GM19395 (cell line): ENCODE measurements around the gene MSANTD7.
"Not testable (repeated sequence)": the region's sequence is repeated elsewhere in the genome, so short reads cannot be mapped to it uniquely, and the experiment has no call there.

Source experiments
- ATAC-seq: cut with Tn5 transposase; IDR thresholded peaks from one replicate; pipeline ENCODE4 v1.9.1; 2021; ENCODE audit warnings: mild to moderate bottlenecking, moderate library complexity; ENCODE audit not compliant: unreplicated experiment

The MSANTD7 gene

DNA sequence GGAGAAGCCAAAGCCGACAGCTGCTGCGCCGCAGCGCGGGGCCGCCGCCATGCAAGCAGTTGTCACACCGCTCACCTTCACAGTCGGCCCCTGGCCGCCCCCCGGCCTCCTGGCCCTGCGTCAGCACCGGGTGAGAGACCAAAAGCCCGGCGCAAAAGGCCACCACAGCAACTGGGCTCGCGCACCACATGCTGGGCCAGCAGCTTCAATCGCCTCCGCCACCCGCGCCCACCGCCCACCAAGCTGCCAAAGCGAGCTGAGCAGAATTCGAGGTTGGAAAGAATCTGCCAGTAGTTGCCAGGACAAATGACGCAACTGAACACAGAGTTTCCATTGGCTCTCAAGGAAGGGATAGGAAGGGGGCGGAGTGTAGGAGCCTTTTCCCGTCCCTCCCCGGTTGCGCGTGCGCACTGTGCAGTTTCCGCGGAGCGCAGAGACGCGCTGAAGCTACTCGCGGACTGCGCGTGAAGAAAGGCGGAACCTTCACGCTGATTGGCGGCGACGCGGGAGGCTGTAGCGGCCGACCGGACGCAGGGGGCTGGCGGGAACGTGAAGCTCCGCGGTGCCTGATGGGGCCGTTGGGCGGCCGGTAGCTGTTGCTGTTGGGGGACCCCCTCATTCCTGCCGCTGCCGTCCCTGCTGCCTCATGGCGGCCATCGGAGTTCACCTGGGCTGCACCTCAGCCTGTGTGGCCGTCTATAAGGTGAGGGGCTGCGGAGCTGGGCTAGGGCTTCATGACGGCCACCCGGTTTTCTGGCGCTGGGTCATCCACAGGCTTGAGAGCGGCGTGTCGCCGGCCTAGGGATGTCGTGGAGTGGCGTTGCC lies at the start of gene MSANTD7, which contains the start of the genes CDNF and HSPA14:
Gene MSANTD7, plus strand, starts transcription at position 550 of the 825 bp plus-strand sequence. CDS start 3,979 bp downstream, outside the sequence.
Gene CDNF, minus strand, starts transcription at position 281 of the 825 bp plus-strand sequence. Its CDS starts 91 bp downstream, at position 190.
Gene HSPA14, plus strand, starts transcription at position 550 of the 825 bp plus-strand sequence. Its CDS starts 97 bp downstream, at position 647.
- ATAC-seq = peak; percentile 91

DNA sequence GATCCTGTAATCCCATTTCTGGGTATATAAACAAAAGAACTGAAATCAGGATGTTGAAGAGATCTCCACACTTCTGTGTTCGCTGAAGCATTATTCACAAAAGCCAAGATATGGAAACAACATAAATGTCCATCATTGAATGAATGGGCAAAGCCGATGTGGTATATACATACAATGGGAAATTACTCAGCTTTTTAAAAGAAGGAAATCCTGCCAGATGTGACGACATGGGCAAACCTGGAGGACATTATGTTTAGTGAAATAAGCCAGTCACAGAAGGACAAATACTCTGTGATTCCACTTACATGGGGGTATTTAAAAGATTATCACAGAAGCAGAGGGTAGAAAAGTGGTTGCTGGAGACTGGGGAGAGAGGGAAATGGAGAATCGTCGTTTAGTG lies 39.5 kb upstream of the MSANTD7 start:
- no peak for ATAC-seq

GRCh38 chr10:14800397-14800796 lies 37.7 kb upstream of the MSANTD7 start:
- ATAC-seq = no peak

- ATAC-seq = no peak
These were observed 36.4 kb upstream of the MSANTD7 start for GRCh38 chr10:14801723-14802122.

DNA sequence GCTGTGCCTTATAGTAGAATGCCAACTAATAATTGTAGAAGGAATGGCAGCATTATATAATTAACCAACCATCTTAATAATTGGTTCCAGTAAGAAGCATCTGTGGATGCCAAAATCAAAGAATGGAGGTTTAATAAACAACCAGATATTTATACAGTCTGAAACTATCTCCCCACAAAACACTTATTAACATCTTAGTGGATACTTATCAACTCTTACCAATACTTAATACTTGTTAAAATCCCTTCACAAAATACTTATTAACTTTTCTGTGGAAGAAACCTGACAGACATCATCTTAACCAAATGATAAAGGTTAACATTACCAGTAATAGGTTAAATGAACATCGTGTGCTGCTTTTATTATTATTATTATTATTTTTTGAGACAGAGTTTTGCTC lies 34.3 kb upstream of the MSANTD7 start:
- no peak for ATAC-seq

DNA sequence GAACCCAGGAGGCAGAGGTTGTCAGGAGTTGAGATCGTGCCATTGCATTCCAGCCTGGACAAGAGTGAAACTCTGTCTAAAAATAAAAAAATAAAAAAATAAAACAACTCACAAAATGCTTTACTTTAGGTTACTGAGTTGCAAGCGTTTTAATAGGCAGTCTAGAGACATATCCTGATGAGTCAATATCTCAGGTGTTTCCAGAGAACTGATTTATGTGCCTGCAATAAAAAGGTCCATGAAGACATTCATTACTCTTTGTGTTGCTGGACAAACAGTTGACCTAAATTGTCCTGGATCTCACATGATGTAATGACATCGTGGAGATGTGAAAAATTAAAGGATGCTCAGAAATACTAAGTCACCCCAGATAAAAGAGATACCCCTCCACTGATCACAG lies 31.8 kb upstream of the MSANTD7 start:
- ATAC-seq = no peak

GRCh38 chr10:14810969-14811953 lies 26.8 kb upstream of the MSANTD7 start:
- ATAC-seq = no peak

DNA sequence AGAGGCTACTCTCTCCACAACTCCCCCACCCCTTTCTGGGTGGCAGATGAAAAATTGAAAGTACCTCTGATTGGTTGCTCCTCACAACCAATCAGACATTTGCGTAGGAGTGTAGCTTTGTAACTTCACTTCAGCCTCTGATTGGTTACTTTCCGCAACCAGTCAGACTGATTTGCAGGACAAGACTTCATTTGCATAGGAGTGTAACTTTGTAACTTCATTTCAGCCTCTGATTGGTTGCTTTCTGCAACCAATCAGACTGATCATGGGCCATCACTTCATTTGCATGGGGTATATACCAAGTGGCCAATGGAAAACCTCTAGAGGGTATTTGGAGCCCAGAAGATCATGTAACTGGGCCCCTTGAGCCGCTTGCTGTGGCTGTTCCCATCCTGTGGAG lies 25.8 kb upstream of the MSANTD7 start:
- no peak for ATAC-seq

DNA sequence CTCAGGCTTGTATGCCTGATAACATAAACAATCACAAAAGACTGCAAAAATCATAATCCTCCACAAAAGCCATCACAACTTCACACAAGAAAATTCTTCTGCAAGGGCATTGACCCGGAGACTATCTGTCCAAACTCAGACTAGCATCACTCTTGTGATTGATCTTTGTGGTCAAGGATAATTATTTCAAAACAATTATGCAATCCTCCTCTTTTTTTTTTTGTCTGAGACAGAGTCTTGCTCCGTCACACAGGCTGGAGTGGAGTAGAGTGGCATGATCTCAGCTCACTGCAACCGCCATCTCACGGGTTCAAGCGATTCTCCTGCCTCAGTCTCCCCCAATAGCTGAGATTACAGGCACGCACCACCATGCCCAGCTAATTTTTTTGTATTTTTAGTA lies 22.4 kb upstream of the MSANTD7 start:
- no peak for ATAC-seq

DNA sequence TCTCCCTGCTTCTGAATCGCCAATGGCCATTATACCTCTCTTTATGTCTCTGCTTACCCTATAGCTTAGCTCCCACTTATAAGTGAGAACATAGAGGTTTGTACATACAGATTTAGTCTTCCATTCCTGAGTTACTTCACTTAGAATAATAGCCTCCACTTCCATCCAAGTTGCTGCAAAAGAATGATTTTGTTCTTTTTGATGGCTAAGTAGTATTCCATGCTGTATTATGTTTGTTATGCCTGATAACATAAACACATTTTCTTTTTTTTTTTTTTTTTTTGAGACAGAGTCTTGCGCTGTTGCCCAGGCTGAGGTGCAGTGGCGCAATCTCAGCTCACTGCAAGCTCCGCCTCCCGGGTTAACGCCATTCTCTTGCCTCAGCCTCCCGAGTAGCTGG lies 21.4 kb upstream of the MSANTD7 start:
- ATAC-seq = not testable (repeated sequence)

DNA sequence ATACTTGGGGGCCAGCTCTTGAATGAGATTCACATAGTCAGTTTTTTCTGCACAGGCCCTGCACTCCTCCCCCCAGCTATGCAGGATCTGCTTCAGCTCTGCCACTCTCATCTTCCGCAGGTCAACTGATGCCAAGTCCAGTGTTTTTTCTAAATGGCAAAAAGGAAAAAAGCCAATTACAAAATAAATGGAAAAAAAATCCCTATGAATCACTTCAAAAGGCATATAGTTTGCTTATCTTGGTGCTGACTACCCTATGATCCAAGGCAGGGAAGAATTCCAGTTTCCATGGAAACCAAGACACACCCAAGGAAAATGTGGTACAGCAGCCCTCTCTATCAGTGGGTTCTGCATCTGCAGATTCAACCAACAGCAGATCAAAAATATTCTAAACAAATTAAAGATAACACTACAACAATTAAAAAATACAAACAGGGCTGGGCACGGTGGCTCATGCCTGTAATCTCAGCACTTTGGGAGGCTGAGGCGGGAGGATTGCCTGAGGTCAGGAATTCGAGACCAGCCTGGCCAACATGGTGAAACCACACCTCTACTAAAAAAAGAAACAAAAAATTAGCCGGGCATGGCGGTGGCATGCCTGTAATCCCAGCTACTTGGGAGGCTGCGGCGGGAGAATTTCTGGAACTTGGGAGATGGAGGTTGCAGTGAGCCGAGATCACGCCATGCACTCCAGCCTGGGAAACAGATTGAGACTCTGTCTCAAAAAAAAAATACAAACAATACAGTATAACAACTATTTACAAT lies 17.9 kb upstream of the MSANTD7 start:
- no peak for ATAC-seq

- no peak for ATAC-seq
These were observed 17.3 kb upstream of the MSANTD7 start for GRCh38 chr10:14820775-14821154.

GRCh38 chr10:14821635-14822375 lies 16.3 kb upstream of the MSANTD7 start:
- no peak for ATAC-seq

GRCh38 chr10:14822879-14823755 lies 15.0 kb upstream of the MSANTD7 start:
- ATAC-seq = no peak

DNA sequence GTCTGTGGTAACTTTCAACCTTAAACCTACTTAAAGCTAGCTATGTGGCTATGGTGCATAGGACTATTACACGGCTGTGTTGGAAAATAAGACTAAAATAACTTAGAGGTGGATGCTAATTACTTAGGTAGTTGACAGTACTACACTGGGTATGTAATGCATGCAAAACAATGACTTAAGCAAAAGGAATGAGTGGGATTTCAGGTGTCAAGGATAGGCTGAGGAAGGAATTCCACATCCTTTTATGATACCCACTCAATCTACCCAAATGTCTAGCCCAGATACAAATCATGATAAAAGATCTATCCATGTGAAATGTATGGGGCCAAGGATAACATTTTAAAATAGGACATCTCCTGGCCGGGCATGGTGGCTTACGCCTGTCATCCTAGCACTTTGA lies 14.1 kb upstream of the MSANTD7 start:
- ATAC-seq = no peak

GRCh38 chr10:14826076-14826829 lies 11.9 kb upstream of the MSANTD7 start:
- no peak for ATAC-seq

DNA sequence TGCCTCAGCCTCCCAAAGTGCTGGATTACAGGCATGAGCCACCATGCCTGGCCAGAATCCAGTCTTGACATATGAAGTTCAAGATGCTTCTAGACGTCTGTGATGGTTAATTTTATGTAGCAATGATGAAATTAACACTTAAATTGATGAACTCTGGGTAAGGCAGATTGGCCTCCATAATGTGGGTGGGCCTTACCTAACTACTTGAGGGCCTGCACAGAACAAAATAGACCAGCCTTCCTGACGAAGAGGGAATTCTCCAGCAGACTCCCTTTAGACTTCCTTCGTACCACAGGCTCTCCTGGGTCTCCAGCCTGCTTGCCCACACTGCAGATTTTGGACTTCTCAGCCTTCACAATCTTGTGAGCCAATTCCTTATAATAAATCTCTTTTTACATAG lies 5.0 kb upstream of the MSANTD7 start:
- ATAC-seq = no peak

DNA sequence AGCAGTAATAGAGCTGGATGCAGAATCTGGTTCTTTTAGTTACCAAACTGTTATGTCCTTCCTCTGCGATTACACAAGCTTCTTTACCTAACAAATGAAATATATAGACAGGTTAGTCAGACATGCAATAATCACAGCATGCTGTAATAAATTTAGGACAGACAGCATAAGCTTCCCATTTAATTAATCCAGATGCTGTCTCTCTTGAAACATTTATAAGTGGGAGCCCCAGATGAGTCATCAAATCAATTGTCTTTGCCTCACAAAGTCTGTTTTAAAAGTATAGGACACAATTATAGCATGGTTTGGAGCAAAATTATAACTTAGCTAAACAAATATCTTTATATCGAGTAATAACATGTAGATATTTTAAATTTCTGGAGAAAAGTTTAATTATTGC lies 1.9 kb upstream of the MSANTD7 start:
- no peak for ATAC-seq
